Measurements from ENCODE around the gene MRC2. TPM values are rescaled to one million over a fixed set of nuclear protein-coding genes. Genes with fewer than 3 reads are reported as not detected.

The MRC2 gene
- total and polyA plus RNA-seq, 9 of the 15 experiments (the other 6 are each of a cell fraction or from before 2014, with no cell fraction given) = 0.28 to 11.5 (median 6.6) TPM

DNA sequence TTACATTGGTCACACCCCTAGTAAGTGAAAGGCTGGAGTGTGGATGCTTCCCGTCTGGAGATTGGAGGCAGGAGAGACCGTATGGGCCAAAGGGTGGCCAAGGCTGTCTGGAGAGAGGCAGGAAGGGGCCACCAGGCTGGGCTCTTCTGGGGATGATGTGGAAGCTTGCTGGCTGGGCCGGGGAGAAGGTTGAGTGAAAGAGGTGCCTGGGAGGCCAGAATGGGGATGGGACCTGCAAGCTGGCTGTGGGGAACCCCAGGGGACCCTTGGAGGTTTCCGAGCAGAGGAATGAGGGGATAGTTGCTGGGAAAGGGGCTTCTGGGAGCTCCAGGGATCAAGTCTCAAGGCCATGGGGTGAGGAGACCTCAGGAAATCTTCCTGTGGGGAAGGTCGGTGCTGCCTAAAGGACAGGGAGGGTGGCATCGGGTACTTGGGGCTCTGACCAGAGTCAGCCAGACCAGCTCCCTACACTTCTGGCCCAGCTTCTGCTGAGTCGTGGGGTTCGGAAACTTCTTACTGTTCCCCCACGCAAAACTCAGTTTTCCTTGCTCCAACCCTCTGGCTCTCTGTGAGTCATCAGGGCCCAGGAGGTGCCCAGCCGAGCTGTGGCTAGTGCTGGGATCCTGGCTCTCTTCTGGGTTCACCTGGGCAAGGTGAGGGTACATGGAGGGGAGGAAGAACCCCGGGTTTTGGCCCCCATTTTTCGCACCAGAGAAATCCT is 3.1 kb downstream of the MRC2 start (continued):
- TF ChIP-seq SMARCE1 (IDR thresholded peaks at IDR 0.05) (no peak), ZNF280B (CRISPR knock-in tag; IDR thresholded peaks at IDR 0.05) (no peak), JUN (IDR thresholded peaks at IDR 0.05; ENCODE audit: borderline replicate concordance, low read depth, low read length) (no peak), JUN (CRISPR knock-in tag; IDR thresholded peaks at IDR 0.05; ENCODE audit: borderline replicate concordance) (no peak), ADNP (tag; IDR thresholded peaks at IDR 0.05) (no peak), ZFPM2 (CRISPR knock-in tag; IDR thresholded peaks at IDR 0.05) (no peak), ATF7 (IDR thresholded peaks at IDR 0.05) (no peak), RFX5 (IDR thresholded peaks at IDR 0.05; ENCODE audit: low read depth, low read length) (no peak)
- TF ChIP-seq, protein P1, sequence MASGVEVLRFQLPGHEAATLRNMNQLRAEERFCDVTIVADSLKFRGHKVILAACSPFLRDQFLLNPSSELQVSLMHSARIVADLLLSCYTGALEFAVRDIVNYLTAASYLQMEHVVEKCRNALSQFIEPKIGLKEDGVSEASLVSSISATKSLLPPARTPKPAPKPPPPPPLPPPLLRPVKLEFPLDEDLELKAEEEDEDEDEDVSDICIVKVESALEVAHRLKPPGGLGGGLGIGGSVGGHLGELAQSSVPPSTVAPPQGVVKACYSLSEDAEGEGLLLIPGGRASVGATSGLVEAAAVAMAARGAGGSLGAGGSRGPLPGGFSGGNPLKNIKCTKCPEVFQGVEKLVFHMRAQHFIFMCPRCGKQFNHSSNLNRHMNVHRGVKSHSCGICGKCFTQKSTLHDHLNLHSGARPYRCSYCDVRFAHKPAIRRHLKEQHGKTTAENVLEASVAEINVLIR (CRISPR knock-in tag; IDR thresholded peaks at IDR 0.05) = no peak
- TF ChIP-seq, protein P2, sequence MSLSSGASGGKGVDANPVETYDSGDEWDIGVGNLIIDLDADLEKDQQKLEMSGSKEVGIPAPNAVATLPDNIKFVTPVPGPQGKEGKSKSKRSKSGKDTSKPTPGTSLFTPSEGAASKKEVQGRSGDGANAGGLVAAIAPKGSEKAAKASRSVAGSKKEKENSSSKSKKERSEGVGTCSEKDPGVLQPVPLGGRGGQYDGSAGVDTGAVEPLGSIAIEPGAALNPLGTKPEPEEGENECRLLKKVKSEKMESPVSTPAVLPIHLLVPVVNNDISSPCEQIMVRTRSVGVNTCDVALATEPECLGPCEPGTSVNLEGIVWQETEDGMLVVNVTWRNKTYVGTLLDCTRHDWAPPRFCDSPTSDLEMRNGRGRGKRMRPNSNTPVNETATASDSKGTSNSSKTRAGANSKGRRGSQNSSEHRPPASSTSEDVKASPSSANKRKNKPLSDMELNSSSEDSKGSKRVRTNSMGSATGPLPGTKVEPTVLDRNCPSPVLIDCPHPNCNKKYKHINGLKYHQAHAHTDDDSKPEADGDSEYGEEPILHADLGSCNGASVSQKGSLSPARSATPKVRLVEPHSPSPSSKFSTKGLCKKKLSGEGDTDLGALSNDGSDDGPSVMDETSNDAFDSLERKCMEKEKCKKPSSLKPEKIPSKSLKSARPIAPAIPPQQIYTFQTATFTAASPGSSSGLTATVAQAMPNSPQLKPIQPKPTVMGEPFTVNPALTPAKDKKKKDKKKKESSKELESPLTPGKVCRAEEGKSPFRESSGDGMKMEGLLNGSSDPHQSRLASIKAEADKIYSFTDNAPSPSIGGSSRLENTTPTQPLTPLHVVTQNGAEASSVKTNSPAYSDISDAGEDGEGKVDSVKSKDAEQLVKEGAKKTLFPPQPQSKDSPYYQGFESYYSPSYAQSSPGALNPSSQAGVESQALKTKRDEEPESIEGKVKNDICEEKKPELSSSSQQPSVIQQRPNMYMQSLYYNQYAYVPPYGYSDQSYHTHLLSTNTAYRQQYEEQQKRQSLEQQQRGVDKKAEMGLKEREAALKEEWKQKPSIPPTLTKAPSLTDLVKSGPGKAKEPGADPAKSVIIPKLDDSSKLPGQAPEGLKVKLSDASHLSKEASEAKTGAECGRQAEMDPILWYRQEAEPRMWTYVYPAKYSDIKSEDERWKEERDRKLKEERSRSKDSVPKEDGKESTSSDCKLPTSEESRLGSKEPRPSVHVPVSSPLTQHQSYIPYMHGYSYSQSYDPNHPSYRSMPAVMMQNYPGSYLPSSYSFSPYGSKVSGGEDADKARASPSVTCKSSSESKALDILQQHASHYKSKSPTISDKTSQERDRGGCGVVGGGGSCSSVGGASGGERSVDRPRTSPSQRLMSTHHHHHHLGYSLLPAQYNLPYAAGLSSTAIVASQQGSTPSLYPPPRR (CRISPR knock-in tag; IDR thresholded peaks at IDR 0.05; ENCODE audit: borderline replicate concordance) = no peak

Data from K562 (cell line).